NCI-H460 (cell line): ENCODE data around the gene KLHL36. TPM values are rescaled to one million over a fixed set of nuclear protein-coding genes. Genes with fewer than 3 reads are reported as not detected.
"Not testable (repeated sequence)": the region's sequence is repeated elsewhere in the genome, so short reads cannot be mapped to it uniquely, and the experiment has no call there.

Experiments used
- DNase-seq: peaks from one replicate; pipeline ENCODE4 v3.0.0-alpha.2; 2016; ENCODE audit warnings: low read depth; ENCODE audit errors: extremely low read depth
- total RNA-seq: library from RNA; depleted of rRNA; stranded (reverse); fragments of >200 nt; shearing (Covaris generic); gene quantifications from 2 replicates; pipeline ENCODE4 v1.2.3, GENCODE V29; 2014; rRNA removed

Gene KLHL36
- total RNA-seq, 1 experiment from 2014 or later, result 23.5 TPM

GRCh38 chr16:84689111-84689510 lies 40.8 kb downstream of the KLHL36 start:
- no peak for DNase-seq

GRCh38 chr16:84690088-84690819 lies 41.9 kb downstream of the KLHL36 start:
- DNase-seq, result no peak

- no peak for DNase-seq
Measured at GRCh38 chr16:84692451-84693214, 44.3 kb downstream of the KLHL36 start.

- DNase-seq, result not testable (repeated sequence)
Measured at GRCh38 chr16:84693869-84694268, 45.6 kb downstream of the KLHL36 start.

GRCh38 chr16:84694980-84695379 lies 46.7 kb downstream of the KLHL36 start:
- no peak for DNase-seq

GRCh38 chr16:84699147-84699711 lies 50.9 kb downstream of the KLHL36 start:
- no peak for DNase-seq

GRCh38 chr16:84699712-84700445 lies 51.6 kb downstream of the KLHL36 start, which contains the start of gene USP10:
USP10 (plus strand) TSS chr16:84700000; CDS start chr16:84700091, 91 bp downstream.
- DNase-seq, result peak; percentile 69

GRCh38 chr16:84700446-84701300 lies 52.4 kb downstream of the KLHL36 start:
- no peak for DNase-seq

GRCh38 chr16:84703681-84704080 lies 55.4 kb downstream of the KLHL36 start:
- DNase-seq, result no peak

GRCh38 chr16:84704253-84704652 lies 55.9 kb downstream of the KLHL36 start:
- no peak for DNase-seq

GRCh38 chr16:84706856-84707255 lies 58.5 kb downstream of the KLHL36 start:
- DNase-seq, result no peak

GRCh38 chr16:84709609-84710008 lies 61.3 kb downstream of the KLHL36 start:
- DNase-seq, result no peak

- no peak for DNase-seq
Measured at GRCh38 chr16:84710686-84711085, 62.4 kb downstream of the KLHL36 start.

Other genes with a start within 250 kb of the KLHL36 start
- 9.5 and 10.0 TPM in 2 replicates for gene MEAK7, start 143.9 kb upstream of the KLHL36 start, total RNA-seq
- gene COTL1, start 30.4 kb upstream of the KLHL36 start, total RNA-seq, result 34.6 and 46.3 TPM in 2 replicates
- 63.9 and 67.2 TPM in 2 replicates for gene USP10, start 51.5 kb downstream of the KLHL36 start, total RNA-seq
- gene CRISPLD2, start 171.5 kb downstream of the KLHL36 start, total RNA-seq, result 0.30 and 0.35 TPM in 2 replicates